Stimulated activated CD4-positive, alpha-beta T cell treated with anti-CD3 and anti-CD28 coated beads, Interleukin-4, amount 100 ng/mL, for 24 hours (primary cell): ENCODE data around the gene FNDC3B.

Experiments
- DNase-seq: peaks from one replicate; pipeline ENCODE4 v3.0.0-alpha.2; 2020

Gene FNDC3B

DNA sequence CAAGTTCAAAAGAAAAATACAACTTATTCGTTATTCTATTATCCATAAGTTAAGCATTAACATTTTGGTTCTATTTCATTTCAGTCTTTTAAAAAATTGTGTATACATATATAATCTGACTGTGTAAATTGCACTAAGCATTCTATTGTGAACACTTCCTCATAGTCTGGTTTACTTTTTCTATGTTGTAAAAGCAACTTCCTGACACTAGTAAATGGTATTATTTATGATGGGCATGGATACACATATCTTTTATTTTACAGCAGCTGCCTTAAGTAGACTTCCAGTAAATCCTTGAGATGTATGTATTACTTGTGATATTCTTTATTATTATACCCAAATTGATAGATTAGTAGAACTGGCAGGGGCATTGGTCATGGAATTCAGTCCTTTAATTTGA, 58.2 kb downstream of the FNDC3B start:
- no peak for DNase-seq

DNA sequence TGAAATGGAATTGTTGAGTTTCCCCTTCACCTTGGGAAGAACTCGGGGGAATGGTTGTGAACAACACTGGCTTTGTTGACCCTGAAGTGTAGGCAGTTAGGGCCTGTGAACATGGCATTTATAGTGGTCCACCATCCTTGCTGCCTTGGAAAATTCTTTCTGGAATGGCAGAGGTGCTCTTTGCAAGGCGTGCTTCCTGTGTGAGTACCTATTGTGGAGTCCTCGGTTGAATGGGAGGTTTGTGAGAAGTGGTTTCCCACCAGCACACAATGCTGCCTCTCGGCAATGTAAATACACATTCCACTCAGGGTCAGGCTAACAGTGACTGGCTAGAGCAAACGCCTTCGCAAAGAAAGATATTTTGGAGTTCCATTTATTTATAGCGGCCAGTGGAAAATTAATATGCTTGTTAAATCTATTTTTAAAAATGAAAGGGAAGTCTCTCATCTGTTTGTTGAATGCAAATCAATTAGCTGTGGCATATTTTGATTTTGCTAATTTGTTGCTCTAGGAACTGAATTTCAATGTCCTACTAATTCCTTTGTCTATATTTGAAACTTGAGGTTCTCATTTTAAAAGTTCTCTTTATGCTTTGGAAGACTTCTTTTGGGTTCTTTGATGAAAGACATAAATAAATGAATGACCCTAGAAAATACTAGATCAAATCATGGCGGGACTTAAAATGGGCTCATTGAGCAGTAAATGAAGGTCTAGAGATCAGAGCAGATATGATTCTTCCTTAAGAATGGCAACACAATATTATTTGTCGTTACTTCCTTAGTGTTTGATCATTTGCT, 59.5 kb downstream of the FNDC3B start:
- DNase-seq = no peak

DNA sequence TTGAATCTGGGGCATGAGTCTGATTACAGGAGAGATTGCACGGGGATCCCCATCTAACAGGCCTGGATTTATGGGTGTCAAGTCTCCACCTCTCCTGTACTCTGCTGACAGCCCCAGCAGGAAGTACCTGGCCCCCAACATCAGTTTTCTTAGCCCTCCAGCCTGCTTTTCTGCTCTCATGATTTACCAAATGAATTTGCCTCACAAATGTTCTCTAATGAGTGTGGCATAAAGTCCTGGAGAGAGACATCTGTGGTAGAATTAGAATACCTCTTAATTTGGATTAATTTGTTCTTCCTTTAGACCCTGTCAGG, 60.1 kb downstream of the FNDC3B start:
- DNase-seq = no peak

DNA sequence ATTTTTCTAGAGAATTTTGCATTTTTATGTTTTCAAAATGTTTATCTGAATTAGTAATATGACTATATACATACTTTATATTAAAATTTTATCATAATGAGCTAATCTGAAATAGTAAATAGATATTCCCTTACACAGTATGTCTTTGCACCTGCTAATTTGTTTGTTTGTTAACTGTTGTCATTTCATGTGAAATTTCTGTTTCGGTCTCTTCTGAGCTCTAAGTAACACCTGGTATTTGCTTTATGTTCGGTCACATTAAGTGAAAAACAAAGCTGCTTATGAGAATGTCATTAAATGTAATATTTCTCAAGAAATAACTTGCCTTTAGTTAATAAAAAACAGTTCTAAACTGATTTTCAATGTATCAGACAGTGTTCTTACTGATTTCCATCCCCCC, 61.1 kb downstream of the FNDC3B start:
- no peak for DNase-seq

DNA sequence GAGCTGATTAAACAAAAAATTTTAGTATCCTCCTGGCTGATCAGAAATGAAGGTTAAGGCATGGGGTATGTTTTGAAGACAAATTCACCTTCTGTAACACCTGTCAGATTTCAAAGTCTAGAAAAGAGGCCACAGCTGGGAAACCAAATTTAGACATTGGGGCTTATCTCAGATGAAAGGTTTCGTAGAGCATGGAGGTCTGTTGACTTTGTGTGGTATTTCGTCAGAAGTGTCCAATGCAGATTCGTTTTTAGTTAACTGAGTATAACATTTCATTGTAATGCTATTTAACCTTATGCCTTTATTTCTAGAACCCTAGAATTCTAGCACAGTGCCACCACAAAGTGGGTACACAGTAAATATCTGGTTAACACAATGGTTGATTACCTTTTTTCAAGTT, 61.7 kb downstream of the FNDC3B start:
- no peak for DNase-seq

DNA sequence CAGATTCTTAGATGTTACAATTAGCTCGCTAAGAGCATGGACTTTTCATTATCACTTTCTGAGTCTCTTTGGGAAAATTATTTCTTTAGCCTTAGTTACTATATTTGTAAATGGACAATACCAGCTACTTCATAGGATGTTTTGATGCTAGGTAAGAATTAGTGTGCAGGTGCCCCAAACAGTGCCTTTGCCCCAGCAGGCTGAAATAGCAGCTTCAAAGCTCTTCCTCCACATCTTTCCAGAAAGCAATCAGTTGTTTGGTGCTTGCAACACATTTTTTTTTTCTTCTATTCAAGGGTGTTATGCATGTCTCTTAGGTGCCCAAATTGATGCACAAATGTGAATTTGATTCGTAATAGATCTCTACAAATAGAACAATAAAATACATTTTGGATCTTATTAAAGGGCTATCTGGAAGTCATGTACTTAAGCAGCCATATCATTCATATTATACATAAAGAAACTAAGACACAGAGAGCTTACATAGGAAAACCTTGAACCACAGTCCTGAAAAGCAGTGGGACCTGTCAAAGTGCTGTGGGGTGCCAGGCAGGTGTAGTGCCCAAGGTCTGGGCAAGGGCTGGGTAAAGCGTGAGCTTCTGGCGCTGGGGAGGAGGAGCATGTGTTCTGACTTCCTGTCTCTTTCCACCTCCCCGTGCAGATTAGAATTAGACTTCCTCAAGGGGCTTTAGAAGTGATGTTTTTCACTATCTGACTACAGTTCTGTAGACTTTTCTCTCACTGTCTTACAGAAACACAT, 62.9 kb downstream of the FNDC3B start:
- peak; percentile 28 for DNase-seq

DNA sequence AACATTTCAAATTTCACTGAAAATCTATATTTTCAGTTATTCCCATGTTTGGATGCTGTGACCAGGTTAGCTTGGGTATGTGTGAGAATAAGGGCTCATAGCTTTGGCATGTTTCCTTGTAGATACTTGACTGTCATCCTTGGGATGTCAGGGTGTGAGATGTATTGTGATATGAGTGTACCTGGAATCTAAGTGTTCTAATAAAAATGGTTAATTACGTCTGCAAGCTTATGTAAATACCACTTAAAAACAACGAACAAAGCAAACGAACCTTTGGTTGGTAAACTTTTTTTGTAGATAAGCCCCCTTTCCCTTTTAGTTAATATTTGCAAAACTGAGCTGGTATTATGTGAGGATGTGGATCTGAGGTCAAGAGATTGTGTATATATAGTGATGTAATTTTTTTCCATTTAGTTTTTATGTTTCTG, 63.5 kb downstream of the FNDC3B start:
- no peak for DNase-seq

DNA sequence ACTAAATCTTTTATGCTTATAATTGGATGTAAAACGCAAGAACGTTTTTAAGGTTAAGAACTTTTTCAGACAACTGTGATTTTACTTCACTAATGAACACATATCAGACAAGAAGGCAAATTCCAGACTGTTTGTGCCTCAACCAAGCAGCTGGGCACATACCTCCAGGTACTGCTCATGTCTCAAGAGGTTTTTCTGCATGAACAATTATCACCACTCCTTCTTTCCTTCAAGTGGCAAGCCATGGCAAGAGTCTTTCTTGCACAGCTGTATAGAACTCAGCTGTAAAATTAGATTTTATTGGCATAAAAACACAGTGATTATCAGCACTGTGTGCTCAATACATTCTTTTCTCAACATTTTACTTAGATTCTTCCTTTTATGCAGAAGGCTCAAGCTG, 64.3 kb downstream of the FNDC3B start:
- DNase-seq = no peak

DNA sequence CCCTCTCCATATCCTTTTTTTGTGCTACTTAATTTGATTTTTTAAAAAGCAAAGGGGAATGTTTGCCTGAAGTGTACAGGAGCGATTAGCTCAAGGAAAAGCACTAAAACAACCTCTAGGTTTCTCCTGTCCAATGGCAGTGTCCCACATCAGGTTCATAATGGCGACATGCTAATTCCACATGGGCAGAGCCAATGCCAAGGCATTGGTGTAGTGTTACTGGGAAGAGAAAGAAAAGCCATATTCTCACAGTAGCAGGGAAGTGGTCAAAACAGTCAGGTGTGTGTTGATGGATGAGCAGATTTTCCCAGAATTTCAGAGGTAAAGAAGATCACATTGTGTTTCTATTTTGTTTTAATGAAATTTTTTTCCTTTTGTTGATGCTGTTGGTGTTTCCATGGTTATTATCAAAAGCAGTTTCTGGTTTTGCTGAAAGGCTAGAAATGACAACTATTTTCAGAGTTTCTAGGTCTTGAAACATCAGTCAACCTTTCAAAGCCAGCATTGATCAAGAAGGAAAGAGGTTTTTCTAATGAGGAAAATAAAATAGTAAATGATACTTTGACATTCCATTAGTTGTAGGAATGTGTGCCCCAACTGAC, 65.2 kb downstream of the FNDC3B start:
- no peak for DNase-seq

DNA sequence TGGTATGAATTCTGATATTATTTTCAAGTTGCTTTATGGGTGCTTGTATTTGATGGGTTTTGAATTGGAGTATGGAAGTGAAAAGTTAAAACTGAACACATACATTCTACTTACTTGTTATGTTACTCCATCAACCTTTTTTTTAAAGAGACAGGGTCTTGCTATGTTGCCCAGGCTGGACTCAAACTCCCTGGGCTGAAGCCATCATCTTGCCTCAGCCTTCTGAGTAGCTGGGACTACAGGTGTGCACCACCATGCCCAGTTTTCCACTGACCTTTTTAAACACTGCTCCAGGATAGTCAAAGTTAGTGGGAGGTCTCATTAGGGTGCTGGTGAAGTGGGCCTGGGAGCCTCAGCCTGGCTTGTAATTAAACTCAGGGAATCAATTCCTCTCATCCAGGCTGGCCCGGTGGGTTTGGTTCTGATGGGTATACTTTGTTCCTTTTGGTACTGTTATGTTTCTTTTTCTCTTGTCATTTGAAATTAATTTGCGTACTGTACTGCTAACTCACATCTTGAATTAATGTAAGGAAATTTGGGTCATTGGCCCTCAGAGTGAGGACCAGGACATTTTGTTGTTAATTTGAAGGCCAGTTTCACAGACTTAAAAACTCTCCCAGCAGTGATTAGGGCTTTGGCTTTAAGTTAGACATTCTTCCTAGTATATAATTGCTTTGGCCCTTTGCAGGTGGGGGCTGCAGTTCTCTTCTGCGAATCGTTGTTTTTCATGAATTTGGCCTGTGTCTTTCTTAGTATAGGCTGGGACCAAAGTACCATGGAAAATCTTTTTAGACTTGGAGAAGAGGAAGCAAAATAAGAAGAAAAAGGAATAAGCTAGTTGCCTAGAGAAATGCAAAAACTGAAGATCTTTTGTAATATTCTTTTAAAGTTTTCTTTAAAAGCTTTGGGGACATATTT, 66.9 kb downstream of the FNDC3B start:
- no peak for DNase-seq

DNA sequence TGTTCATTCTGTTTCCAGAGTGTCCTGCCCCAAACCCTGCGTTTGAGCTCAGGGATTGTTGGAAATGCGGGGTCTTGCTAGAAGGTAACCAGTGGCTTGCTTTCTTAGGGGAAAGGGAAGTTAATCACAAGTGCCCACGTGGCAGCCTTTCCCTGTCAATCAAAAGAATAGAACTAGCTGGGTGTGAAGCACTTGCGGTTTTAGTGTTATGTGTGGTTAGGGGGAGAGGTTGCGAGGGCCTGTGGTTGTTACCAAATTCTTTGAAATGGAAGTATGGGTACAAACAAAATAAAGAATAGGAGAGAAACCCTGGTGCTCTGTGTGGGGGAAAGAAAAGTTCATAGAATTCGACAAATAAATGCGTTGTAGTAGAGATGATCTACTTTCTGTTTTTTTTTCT, 67.6 kb downstream of the FNDC3B start:
- DNase-seq = peak; percentile 63

DNA sequence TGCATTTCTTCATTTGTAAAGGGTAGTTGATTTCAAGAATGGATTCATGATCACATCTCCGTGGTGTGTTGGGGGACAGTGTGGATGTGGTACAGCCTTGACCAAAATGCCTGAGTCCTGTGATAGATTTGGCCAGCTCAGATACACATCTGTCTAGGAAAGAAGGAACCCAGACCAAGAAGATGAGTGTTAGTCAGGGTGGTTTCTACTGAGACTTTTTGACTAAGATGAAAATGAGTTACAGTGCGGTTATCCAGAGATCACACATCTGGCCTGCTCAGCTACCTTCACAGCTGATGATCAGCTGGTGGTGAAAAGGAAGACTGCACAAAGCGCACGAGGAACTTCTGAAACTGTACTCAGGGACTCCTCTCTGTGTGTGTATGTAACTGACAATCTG, 68.0 kb downstream of the FNDC3B start:
- DNase-seq = peak; percentile 68

DNA sequence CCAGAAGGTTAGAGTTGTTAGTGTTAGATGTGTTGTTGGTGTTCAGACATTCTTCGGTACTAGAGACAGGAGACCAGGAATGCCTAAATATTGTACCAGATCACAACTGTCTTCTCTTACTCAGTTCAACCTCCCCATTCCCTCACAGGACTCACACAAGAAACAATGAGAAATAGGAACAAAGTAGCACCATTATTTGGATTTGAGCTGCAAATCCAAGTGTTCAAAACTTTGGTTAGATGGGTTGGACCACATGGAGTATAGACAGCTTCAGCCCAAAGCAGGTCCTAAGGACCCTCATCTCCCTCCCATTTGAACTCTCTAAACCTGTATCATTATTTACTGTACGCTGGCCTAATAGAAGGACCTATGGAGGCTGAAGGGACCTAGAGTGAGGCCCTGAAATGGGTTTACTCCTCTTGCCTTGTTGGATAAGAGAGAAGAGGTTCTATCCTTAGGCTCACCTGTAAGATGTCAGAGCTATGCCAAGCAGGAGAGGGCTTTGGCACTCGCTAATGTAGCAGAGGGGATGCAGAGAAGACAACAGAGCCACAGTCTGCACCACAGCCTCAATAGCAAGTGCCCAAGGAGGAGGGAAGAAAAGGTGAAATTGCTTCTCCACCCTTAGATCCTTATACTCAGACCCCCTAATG, 70.9 kb downstream of the FNDC3B start:
- DNase-seq = no peak

DNA sequence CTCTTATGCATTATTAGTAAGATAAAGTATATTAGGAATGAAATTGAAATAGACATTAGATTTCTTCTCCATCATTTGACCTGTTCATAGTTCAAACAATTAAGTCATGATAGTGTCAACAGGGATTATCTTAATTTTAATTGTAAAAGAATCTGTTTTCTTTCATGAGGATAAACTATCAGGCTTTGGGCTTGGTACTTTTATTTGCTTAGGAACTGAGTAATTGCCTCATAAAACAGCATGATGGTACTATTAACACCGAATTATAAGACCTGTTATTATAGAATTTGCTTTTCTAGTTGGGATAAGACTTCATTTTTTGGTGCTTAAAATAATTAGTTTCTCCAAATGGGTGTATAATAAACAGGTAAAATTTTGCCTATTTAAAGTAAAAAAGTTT, 71.8 kb downstream of the FNDC3B start:
- no peak for DNase-seq

DNA sequence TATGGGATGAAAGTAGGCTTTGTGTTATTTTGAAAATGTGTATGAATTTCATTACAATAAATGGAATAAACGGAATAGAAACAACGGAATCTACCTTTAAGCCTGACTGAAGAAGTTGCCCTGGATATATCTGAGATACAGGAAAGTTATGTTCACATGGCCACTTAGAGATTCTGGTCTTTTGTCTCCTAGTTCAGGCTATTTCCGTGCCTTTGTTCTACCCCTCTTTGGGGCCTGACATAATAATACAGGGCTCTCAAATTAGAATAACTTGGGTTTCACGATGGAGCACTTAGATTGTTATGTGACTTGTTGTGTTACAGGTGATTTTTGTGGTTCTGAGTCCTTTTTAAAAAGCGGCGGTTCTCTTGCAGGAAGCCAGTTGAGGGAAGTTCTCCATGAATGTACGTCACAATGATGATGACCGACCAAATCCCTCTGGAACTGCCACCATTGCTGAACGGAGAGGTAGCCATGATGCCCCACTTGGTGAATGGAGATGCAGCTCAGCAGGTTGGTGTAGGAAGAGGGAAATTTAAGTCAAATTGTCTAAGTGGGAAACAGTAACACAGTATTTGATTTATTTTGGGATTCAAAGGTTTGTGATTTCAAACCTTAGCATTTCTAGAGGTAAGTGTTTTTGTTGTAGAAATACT, 72.8 kb downstream of the FNDC3B start:
- no peak for DNase-seq

DNA sequence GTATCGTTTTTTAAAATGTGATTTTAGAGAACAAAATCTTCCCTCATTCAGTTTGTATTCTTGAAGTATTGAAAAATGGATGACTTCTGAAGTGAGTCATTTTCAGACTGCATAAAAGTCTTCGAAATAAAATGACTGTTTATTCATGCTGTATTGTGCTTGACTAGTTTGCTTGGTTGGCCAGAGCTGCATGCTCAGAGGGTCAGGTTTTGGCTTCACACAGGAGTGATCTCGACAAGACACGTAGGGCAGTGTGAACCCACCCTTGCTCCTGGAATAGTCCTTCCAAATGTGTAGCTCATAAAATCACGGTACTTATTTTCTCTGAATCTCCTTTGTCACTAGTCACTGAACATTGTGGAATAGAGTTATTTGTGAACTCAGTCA, 73.3 kb downstream of the FNDC3B start:
- DNase-seq = no peak

DNA sequence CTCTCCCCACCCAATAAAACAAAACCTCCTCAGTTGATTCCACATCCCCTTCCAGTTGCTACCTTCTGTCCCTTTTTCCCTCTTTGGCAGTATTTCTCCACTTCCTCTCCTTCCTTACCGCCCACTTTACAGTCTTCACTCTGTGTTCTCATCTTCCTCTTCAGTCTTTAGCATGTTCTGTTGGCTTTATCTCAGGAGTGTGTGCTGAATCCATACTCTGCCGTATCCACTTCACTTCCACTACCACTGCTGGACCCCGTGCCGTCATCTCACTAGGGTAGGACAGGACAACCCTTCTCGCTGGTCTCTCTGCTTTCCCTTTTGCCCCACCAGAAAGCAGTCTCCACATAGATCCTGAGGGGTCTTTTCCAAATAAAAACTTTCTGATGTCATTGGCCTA, 74.3 kb downstream of the FNDC3B start:
- DNase-seq = no peak

DNA sequence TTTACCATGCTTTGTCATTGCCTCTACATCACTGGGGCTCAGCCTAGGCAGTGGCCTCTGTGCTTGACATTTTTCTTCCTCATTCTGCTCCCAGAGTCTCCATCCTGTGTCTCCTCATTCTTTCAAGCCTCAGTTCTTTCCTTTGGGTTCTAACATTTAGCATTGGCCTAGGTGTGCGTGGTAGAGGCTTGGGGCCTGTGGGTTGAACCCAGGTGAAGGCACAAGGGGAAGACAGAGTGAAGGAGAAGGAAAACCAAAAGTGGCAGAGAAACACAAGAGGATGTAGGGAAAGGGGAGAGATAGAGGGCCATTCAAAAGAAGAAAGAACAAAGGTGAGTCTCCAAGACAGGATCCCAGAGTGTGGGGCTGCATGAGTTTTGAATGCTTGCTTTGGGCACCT, 75.7 kb downstream of the FNDC3B start:
- DNase-seq = no peak

DNA sequence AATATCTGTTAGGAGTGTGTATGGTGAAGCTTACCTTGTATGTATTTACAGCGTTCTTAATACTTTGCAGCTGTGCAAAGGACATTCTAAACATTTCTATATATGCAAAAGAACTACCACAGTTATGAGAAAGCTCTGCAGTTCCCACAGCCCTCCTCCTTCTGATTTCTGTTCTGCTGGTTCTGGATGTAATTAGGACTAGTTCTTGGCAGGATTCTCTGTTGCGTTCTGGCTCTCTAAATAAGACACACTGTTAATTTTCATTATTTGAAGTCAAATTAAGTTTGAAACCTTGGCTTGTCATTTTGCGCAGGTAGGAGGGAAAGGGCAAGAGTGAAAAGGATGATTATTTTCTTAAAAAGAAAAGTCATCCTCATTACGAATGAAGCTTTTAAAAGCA, 76.4 kb downstream of the FNDC3B start:
- no peak for DNase-seq

DNA sequence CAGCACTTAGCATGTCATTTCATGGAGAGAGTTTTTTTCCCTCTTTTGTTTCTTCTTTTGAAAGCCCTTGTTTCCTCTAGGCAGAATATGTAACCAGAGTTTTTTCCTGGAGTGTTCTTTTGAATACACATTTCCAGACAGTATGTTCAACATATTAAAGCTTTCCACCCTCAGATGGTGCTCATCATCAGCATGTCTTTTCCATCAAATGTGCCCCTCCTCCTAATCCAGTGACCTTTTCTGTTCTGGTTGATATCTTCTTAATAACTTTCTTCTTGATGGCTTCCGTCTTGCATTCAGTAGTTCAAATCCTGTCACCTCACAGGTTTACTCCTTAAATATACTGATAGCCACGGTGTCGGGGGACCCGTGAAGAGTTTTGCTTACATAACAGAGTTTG, 78.6 kb downstream of the FNDC3B start:
- no peak for DNase-seq

DNA sequence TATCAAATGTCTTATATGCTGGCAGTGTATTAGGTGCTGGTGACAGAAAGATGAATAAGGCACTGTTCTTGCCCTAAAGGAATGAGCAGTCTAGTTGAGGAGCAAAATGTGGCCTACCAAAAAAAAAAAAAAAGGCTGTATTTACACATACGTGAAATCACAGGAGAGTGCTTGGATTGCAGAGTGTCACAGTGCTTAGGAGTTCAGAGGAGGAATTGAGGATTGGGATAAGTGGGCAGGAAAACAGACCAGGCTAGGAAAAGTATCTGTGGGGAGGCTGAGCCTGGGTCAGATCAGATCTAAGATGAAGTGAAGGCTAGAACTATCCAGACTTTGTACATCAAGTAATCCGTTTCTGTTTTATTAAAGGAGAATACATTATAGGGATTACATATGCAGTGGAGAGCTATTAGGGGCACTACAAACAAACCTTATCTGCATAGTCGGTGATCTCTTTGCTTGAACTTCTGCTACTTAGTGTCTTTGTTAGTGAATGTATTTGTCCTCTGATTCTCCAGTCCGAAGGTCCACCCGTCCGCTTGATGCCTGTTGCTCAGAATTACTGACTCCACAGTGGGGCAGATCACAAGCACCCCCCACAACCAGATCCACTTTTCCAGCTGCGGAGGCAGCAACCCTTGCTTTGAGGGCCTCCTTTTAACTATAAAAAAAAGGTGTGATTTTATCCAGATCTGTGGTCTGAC, 80.0 kb downstream of the FNDC3B start:
- DNase-seq = no peak

DNA sequence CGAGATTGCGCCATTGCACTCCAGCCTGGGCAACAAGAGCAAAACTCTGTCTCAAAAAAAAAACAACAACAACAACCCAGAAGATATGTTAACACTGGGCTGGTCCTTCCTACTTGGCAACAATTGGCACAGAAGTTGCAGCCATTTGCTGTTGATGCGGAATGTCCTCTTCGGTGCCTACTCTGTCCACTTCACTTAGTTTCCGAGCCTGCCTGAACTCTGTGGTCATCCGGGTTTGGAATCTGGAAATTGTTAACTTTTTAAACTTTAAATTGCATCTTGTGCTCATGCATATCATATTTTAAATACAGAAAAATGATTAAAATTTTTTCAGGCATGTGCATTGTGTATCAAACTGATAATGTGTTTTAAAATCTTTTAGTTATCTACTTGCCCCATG, 81.5 kb downstream of the FNDC3B start:
- DNase-seq = no peak
